Astrocyte (in vitro differentiated cells and primary cell): Measurements from ENCODE around the gene ATXN7L1. TPM values are rescaled to one million over a fixed set of nuclear protein-coding genes. Genes with fewer than 3 reads are reported as not detected.

Experiments used
- DNase-seq: peaks from one replicate; pipeline ENCODE4 v3.0.0-alpha.2; 2010; ENCODE audit warnings: low read depth
- FAIRE-seq: peaks from 2 replicates; lab custom pipeline; 2011; peaks lifted over from hg19 to GRCh38; lab: Jason Lieb, UNC
- H2AFZ ChIP-seq: 2 replicates; pipeline ENCODE4 v1.6.0; 2012; ENCODE audit warnings: low read depth, low read length, inconsistent platforms
- H3K27ac ChIP-seq: 2 replicates; pipeline ENCODE4 v1.5.1; 2011; ENCODE audit warnings: low read depth, low read length, inconsistent platforms
- H3K27me3 ChIP-seq: 2 replicates; pipeline ENCODE4 v1.6.0; 2011; ENCODE audit warnings: low read length, inconsistent platforms; ENCODE audit not compliant: insufficient read depth
- H3K36me3 ChIP-seq: 2 replicates; pipeline ENCODE4 v1.5.1; 2011; ENCODE audit warnings: low read length, inconsistent platforms; ENCODE audit not compliant: insufficient read depth
- H3K4me1 ChIP-seq: 2 replicates; pipeline ENCODE4 v1.5.1; 2011; ENCODE audit warnings: low read length, inconsistent platforms; ENCODE audit not compliant: insufficient read depth
- H3K4me2 ChIP-seq: 2 replicates; pipeline ENCODE4 v1.6.0; 2012; ENCODE audit warnings: low read length, inconsistent platforms
- H3K4me3 ChIP-seq: 2 replicates; pipeline ENCODE4 v1.5.1; 2011; ENCODE audit warnings: low read depth, mild to moderate bottlenecking, low read length, inconsistent platforms; ENCODE audit not compliant: insufficient read depth
- H3K79me2 ChIP-seq: 2 replicates; pipeline ENCODE4 v1.6.0; 2012; ENCODE audit warnings: mild to moderate bottlenecking, low read length, inconsistent platforms; ENCODE audit not compliant: insufficient read depth
- H3K9ac ChIP-seq: 2 replicates; pipeline ENCODE4 v1.6.0; 2012; ENCODE audit warnings: mild to moderate bottlenecking, low read length, inconsistent platforms
- H3K9me3 ChIP-seq: 2 replicates; pipeline ENCODE4 v1.5.1; 2012; ENCODE audit warnings: low read depth, mild to moderate bottlenecking, low read length, inconsistent platforms; ENCODE audit not compliant: insufficient read depth
- H4K20me1 ChIP-seq: 2 replicates; pipeline ENCODE4 v1.6.0; 2012; ENCODE audit warnings: low read length, inconsistent platforms; ENCODE audit not compliant: insufficient read depth
- H3K27ac Mint-ChIP-seq: one replicate; pipeline ENCODE4 v1.8.0; 2021; ENCODE audit warnings: mild to moderate bottlenecking, mixed read lengths; ENCODE audit not compliant: unreplicated experiment
- H3K27me3 Mint-ChIP-seq: one replicate; pipeline ENCODE4 v1.8.0; 2021; ENCODE audit warnings: low read depth, mixed read lengths; ENCODE audit not compliant: unreplicated experiment
- H3K36me3 Mint-ChIP-seq: one replicate; pipeline ENCODE4 v1.8.0; 2021; ENCODE audit warnings: low read depth, mixed read lengths; ENCODE audit not compliant: unreplicated experiment
- H3K4me1 Mint-ChIP-seq: one replicate; pipeline ENCODE4 v1.8.0; 2021; ENCODE audit warnings: low read depth, mixed read lengths; ENCODE audit not compliant: unreplicated experiment
- H3K4me3 Mint-ChIP-seq: one replicate; pipeline ENCODE4 v1.8.0; 2021; ENCODE audit warnings: mild to moderate bottlenecking, moderate library complexity, mixed read lengths; ENCODE audit not compliant: unreplicated experiment
- H3K9me3 Mint-ChIP-seq: one replicate; pipeline ENCODE4 v1.8.0; 2021; ENCODE audit warnings: mild to moderate bottlenecking, mixed read lengths; ENCODE audit not compliant: unreplicated experiment
- CTCF ChIP-seq: IDR thresholded peaks from 2 replicates; pipeline ENCODE4 v1.5.1; 2011; ENCODE audit warnings: low read depth, mild to moderate bottlenecking, inconsistent platforms, low read length, moderate library complexity; ENCODE audit not compliant: insufficient read depth
- EZH2 ChIP-seq: IDR thresholded peaks from 2 replicates; pipeline ENCODE4 v1.6.1; 2012; ENCODE audit warnings: mild to moderate bottlenecking, low read length, inconsistent platforms; ENCODE audit not compliant: insufficient read depth
- total RNA-seq: library from RNA; stranded (reverse); gene quantifications from 2 replicates; pipeline ENCODE4 v1.2.1, GENCODE V29; 2021

The ATXN7L1 gene
- total RNA-seq, 1 donor from 2014 or later = 7.6 TPM

- no peaks in the 10 kb centered on the region for H3K36me3 Mint-ChIP-seq
- H3K79me2 ChIP-seq = no peaks in the 10 kb centered on the region
- H3K9ac ChIP-seq = no peak overlapping the region
- DNase-seq (no peak), FAIRE-seq (no peak)
- peaks cover 12% of the 10 kb centered on the region for H3K4me1 ChIP-seq
- H3K4me3 Mint-ChIP-seq = no peak overlapping the region
- H3K4me2 ChIP-seq = no peak overlapping the region
- no peaks in the 10 kb centered on the region for H3K27me3 ChIP-seq
- no peak overlapping the region for H3K27ac ChIP-seq
- H3K9me3 Mint-ChIP-seq = peaks cover 2% of the 10 kb centered on the region
- H2AFZ ChIP-seq = no peak overlapping the region
- H3K27me3 Mint-ChIP-seq = no peaks in the 10 kb centered on the region
- no peaks in the 10 kb centered on the region for H3K9me3 ChIP-seq
- peaks cover 10% of the 10 kb centered on the region for H3K4me1 Mint-ChIP-seq
- no peaks in the 10 kb centered on the region for H3K36me3 ChIP-seq
- H3K27ac Mint-ChIP-seq = no peak overlapping the region
- no peaks in the 10 kb centered on the region for H4K20me1 ChIP-seq
- H3K4me3 ChIP-seq = no peak overlapping the region
- TF ChIP-seq CTCF (no peak), EZH2 (no peak)
These were observed 51.0 kb downstream of the ATXN7L1 start for GRCh38 chr7:105825371-105825770.

GRCh38 chr7:105822806-105823205 lies 53.6 kb downstream of the ATXN7L1 start:
- Histone ChIP-seq H3K36me3 (no peaks in the 10 kb centered on the region), H3K9ac (no peak overlapping the region), H3K27me3 (no peaks in the 10 kb centered on the region), H4K20me1 (no peaks in the 10 kb centered on the region), H3K4me1 (peaks cover 3% of the 10 kb centered on the region), H3K4me3 (no peak overlapping the region), H3K9me3 (no peaks in the 10 kb centered on the region), H3K27ac (no peak overlapping the region), H3K79me2 (no peaks in the 10 kb centered on the region), H2AFZ (no peak overlapping the region), H3K4me2 (no peak overlapping the region)
- TF ChIP-seq EZH2 = no peak
- TF ChIP-seq CTCF = no peak
- Mint-ChIP-seq H3K9me3 (peaks cover 2% of the 10 kb centered on the region), H3K27ac (no peak overlapping the region), H3K4me3 (no peak overlapping the region), H3K36me3 (no peaks in the 10 kb centered on the region), H3K27me3 (no peaks in the 10 kb centered on the region), H3K4me1 (peaks cover 5% of the 10 kb centered on the region)
- FAIRE-seq (no peak), DNase-seq (peak; percentile 70)

- H3K27me3 ChIP-seq = no peaks in the 10 kb centered on the region
- no peak overlapping the region for H3K4me3 Mint-ChIP-seq
- no peak for DNase-seq
- H3K36me3 Mint-ChIP-seq = no peaks in the 10 kb centered on the region
- no peak for TF ChIP-seq CTCF
- no peak for TF ChIP-seq EZH2
- H3K9ac ChIP-seq = no peak overlapping the region
- H3K4me1 ChIP-seq = no peaks in the 10 kb centered on the region
- H3K4me1 Mint-ChIP-seq = peaks cover 5% of the 10 kb centered on the region
- peaks cover 2% of the 10 kb centered on the region for H3K9me3 Mint-ChIP-seq
- H3K36me3 ChIP-seq = no peaks in the 10 kb centered on the region
- no peak for FAIRE-seq
- H3K27me3 Mint-ChIP-seq = no peaks in the 10 kb centered on the region
- no peak overlapping the region for H3K27ac ChIP-seq
- H3K9me3 ChIP-seq = no peaks in the 10 kb centered on the region
- no peaks in the 10 kb centered on the region for H3K79me2 ChIP-seq
- H2AFZ ChIP-seq = no peak overlapping the region
- H3K27ac Mint-ChIP-seq = no peak overlapping the region
- no peak overlapping the region for H3K4me3 ChIP-seq
- H3K4me2 ChIP-seq = no peak overlapping the region
- H4K20me1 ChIP-seq = peaks cover 3% of the 10 kb centered on the region
These were observed 54.9 kb downstream of the ATXN7L1 start for GRCh38 chr7:105821527-105821926.
